HUES64 (cell line): Measurements from ENCODE around the gene MYBPH.
A peak's percentile ranks its signal among the peaks of the same experiment; 100 is the strongest.

Source experiments
- H3K27ac ChIP-seq: 2 replicates; pipeline ENCODE4 v1.7.0; 2013; ENCODE audit warnings: low read depth, low read length, inconsistent platforms
- H3K27me3 ChIP-seq: 2 replicates; pipeline ENCODE4 v1.6.1; 2013; ENCODE audit warnings: mild to moderate bottlenecking, low read length; ENCODE audit not compliant: insufficient read depth
- H3K36me3 ChIP-seq: 2 replicates; pipeline ENCODE4 v1.6.1; 2013; ENCODE audit warnings: mild to moderate bottlenecking, low read length; ENCODE audit not compliant: insufficient read depth
- H3K4me1 ChIP-seq: 2 replicates; pipeline ENCODE4 v1.6.1; 2013; ENCODE audit warnings: mild to moderate bottlenecking, low read length, moderate library complexity; ENCODE audit not compliant: insufficient read depth
- H3K4me3 ChIP-seq: 2 replicates; pipeline ENCODE4 v1.5.1; 2013; ENCODE audit warnings: mild to moderate bottlenecking, low read length, moderate library complexity
- H3K9ac ChIP-seq: 2 replicates; pipeline ENCODE4 v1.6.1; 2013; ENCODE audit warnings: mild to moderate bottlenecking, low read depth, low read length
- H3K9me3 ChIP-seq: 2 replicates; pipeline ENCODE4 v1.6.1; 2013; ENCODE audit warnings: low read depth, low read length; ENCODE audit not compliant: insufficient read depth
- WGBS: fragments of 150-250, 120-280 bp; methylation state at CpG from one replicate; pipeline ENCODE4 v1.1.7; 2013; ENCODE audit warnings: missing lambda C conversion rate; 5-methylcytosine and 5-hydroxymethylcytosine counted together

Gene MYBPH

DNA sequence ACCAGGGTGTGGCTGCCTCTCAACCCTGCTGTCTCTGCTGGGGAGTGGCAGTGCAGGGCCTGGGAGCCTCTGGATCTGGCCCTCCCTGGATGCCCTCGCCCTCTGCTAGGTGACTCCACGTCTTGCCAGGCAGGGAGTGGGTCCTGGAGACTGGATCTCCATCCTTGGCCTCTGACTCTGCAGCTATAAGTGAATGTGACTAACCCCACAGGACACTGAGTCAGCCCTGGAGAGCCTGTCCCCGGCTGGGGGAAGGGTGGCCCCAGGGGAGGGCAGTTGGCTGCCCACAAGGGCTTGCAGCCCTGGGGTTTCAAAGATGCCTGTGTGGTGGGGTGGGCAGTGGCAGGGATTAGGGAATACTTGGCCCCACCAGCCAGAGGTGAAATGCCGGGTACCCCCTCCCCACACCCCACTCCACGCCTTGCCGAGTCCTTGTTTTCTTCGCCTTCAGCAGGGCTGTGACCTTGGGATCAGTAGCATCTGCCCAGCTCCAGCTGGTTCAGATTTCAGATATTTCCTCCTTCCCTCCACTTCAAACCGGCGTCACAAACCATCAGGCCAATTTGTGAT lies 1.9 kb upstream of the MYBPH start:
- WGBS, result 50% methylated on average over 9 of the region's 9 CpGs
- Histone ChIP-seq H3K4me1 (peaks cover 23% of the 10 kb centered on the region; the same call in 1 of the 2 replicates), H3K36me3 (no peaks in the 10 kb centered on the region), H3K27me3 (no peaks in the 10 kb centered on the region), H3K4me3 (no peak overlapping the region), H3K27ac (peak overlapping the region; percentile 19; the same call in 1 of the 2 replicates), H3K9ac (no peak overlapping the region), H3K9me3 (no peaks in the 10 kb centered on the region)

DNA sequence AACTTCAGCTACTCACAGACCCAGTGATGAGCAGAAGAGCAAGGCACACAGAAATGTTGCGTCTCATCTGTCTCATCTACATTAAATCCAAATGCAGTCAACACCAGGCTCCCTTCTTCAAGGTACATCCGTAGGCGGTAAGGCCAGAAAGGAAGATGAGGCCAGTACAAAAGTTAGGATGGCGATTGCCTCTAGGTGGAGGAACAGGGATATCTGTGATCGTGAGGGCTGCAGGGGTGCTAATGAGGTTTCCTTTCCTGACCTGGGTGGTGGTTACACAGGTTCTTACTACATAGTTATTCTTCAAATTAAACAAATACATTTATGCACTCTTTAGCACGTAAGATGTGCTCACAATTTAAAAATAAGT lies 1.4 kb upstream of the MYBPH start:
- Histone ChIP-seq H3K4me3 (no peak overlapping the region), H3K36me3 (no peaks in the 10 kb centered on the region), H3K9me3 (no peaks in the 10 kb centered on the region), H3K9ac (no peak overlapping the region), H3K27ac (no peak overlapping the region), H3K27me3 (no peaks in the 10 kb centered on the region), H3K4me1 (peaks cover 23% of the 10 kb centered on the region; the same call in 1 of the 2 replicates)
- 77% methylated on average over 6 of the region's 6 CpGs for WGBS

DNA sequence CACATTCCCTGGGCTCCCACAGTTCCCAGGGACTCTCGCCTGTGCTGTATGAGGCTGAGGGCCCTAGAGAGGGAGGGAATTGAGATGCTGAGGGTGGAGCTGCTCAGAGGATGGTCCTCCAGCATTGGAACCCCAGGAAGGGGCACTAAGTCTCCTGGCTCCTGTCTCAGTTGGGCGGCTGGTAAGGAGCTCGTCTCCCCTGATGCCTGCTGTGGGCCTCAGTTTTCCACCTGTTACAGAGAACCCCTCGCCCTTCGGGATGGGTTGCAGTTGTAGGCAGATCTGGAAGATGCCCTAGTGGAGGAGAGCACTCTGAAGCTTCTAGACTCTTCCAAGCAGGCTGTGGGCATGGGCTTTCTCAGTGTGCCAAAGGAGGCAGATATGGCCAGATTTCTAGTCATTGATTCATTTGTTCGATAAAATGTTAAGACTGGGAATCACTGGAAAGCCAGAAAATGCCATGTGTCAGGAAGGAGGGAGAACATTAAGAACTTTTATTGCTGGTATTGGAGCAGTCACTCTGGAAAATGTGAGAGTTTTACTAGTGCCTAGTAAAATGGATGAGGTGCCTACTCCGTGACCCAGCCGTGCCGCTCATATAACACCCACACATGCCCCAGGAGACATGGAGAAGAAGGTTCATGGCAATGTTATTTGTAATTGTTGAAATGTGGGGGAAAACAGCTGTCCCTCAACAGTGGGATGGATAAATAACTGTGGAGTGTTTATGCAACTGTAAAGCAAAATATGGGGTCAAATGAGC lies 828 bp upstream of the MYBPH start:
- Histone ChIP-seq H3K36me3 (no peaks in the 10 kb centered on the region), H3K9me3 (no peaks in the 10 kb centered on the region), H3K9ac (no peak overlapping the region), H3K27ac (no peak overlapping the region), H3K4me3 (no peak overlapping the region), H3K27me3 (no peaks in the 10 kb centered on the region), H3K4me1 (peaks cover 23% of the 10 kb centered on the region; the same call in 1 of the 2 replicates)
- WGBS, result 96% methylated on average over 9 of the region's 9 CpGs

DNA sequence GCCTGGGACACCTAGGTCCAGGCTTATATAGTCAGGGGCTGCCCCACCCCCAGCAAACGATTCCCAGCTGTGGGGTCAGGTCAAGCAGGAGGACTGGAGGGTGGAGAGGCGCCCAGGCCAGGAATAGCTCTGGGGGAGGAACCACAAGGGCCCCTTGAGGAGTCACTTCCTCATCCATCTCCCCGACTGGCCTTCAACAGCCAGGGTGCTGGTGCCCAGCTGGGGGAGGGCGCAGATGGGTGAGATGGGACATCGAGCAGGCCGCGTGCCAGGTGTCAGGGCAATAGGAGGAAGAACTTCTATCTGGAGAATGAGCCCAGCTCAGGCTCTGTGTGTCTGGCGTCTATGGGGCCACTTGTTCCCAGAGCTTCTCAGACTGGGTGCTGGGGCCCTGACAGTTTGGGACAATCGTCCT lies 208 bp upstream of the MYBPH start:
- H3K27me3 ChIP-seq, result no peaks in the 10 kb centered on the region
- no peak overlapping the region for H3K27ac ChIP-seq
- H3K4me3 ChIP-seq, result no peak overlapping the region
- no peak overlapping the region for H3K9ac ChIP-seq
- no peaks in the 10 kb centered on the region for H3K36me3 ChIP-seq
- peaks cover 23% of the 10 kb centered on the region; the same call in 1 of the 2 replicates for H3K4me1 ChIP-seq
- no peaks in the 10 kb centered on the region for H3K9me3 ChIP-seq
- WGBS, result 96% methylated on average over 9 of the region's 9 CpGs

DNA sequence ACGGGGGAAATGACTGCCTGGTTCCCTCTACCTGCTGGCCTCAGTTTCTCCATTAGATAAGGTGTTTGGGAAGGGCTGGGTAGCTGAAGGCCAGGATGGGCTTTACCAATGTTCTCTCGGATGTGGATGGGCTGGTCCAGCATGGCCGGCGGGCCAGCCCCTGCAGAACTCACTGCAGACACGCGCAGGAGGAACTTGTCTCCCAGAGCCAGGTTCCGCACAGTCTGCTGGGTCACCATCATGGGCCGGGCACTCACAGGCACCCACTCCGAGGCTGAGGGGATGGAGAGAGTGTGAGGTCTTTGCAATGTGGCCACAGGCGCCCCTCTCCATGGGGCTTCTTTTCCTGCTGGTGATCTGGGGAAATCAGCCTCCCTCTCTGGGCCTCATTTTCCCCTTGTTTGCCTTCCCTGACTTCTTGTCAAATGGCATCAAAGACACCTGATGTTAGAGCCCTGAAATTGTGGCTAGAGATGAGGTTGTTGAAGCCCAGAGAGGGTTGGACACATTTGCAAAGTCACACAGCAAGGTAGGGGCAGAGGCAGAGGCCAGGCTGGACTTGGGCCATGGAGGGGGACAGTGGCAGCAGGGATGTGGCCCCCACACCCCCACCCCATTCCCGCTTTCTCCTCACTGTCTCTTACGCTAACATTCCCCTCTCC lies 1.2 kb downstream of the MYBPH start:
- no peaks in the 10 kb centered on the region for H3K27me3 ChIP-seq
- no peak overlapping the region for H3K27ac ChIP-seq
- no peak overlapping the region for H3K9ac ChIP-seq
- H3K4me3 ChIP-seq, result no peak overlapping the region
- WGBS, result 92% methylated on average over 12 of the region's 12 CpGs
- no peaks in the 10 kb centered on the region for H3K36me3 ChIP-seq
- no peaks in the 10 kb centered on the region for H3K9me3 ChIP-seq
- H3K4me1 ChIP-seq, result peaks cover 23% of the 10 kb centered on the region; the same call in 1 of the 2 replicates

DNA sequence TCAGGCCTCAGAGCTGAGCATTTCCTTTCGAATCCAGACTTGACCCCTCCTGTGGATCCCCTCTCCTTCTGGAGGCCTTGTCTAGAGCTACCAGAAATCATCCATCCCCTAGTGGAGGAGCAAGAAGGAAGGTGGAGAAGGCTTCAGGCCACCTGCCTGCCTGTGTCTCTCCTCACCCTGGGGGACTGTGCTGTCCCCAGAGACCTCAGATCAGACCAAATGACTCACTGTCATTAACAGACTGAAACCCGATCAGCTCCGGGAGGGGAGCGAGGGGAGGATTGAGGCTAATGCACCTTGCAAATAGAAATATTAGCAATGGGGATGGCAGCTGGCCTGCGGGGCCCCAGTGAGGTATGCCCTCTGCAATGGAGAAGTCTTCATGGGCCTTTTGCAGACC lies 2.1 kb downstream of the MYBPH start:
- no peaks in the 10 kb centered on the region for H3K27me3 ChIP-seq
- H3K4me3 ChIP-seq, result no peak overlapping the region
- no peak overlapping the region for H3K27ac ChIP-seq
- H3K4me1 ChIP-seq, result peaks cover 17% of the 10 kb centered on the region; the same call in 1 of the 2 replicates
- no peaks in the 10 kb centered on the region for H3K9me3 ChIP-seq
- H3K9ac ChIP-seq, result no peak overlapping the region
- WGBS, result 73% methylated on average over 5 of the region's 5 CpGs
- no peaks in the 10 kb centered on the region for H3K36me3 ChIP-seq

DNA sequence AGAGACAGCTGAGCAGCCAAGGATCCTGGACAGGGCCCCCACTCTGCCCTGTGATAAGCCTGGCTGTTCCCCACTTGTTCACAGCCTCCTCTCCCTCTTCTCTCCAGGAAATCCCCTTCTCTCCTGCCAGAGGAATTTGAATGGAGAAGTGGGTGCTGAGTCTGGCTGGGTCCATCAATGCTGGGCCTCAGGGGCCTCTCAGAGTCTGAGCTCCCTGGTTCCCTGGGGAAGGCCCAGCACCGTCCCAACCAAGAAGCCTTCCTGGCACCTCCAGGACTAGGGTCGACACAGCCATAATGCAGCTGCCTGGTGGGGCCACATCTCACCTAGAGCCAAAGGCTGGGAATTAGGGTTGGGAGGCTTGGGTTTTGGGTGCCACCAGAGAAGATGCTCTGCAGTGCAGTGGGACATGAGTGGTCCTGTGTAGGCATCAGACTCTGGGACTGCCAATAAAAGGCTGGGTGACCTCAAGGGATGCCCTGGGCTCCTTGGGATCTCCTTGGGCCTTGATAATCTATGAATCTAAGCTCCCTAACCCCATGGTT lies 2.5 kb downstream of the MYBPH start:
- Histone ChIP-seq H3K27me3 (no peaks in the 10 kb centered on the region), H3K9me3 (no peaks in the 10 kb centered on the region), H3K9ac (no peak overlapping the region), H3K36me3 (no peaks in the 10 kb centered on the region), H3K27ac (no peak overlapping the region), H3K4me1 (peaks cover 12% of the 10 kb centered on the region; the same call in 1 of the 2 replicates), H3K4me3 (no peak overlapping the region)
- 88% methylated on average over 2 of the region's 2 CpGs for WGBS

DNA sequence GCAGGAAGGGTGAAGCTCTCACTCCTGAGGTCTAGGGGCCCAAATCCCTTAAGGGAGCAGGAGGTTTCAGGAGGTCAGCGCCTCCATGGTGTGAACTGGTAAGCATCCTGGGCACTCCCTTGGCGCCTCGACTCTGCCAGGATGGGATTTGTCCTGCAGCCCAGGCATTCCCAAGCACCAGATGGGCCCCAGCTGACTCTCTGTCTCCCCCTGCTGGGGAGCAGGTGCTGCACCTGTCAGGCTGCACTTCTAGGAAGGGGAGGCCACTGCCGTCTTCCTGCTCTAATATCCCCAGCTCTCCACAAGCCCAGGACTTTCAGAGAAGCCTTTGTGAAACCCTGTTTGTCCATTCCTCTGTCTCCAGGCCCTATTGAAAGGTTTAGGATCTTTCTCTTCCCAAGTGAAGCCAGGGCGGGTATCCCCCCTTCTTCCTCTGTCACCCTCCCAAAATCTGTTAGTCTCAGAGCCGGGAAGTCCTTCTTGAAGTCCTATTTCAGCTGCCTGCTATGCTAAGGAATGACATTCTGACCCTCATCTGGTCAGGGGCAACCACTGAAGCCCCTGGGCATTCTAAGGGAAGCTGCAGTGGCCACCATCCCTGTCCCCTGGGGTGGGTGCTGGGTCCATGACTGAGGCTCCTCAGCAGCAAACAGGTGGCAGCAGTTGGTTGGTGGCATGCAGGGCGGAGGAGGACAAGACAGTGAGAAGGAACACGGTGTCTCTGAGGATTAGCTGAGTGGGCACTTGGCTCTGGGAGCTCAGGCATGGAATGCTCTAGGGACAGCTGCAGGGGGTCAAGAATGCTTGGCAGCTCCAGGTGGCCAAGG lies 3.2 kb downstream of the MYBPH start:
- Histone ChIP-seq H3K9ac (no peak overlapping the region), H3K9me3 (no peaks in the 10 kb centered on the region), H3K36me3 (no peaks in the 10 kb centered on the region), H3K4me1 (peaks cover 5% of the 10 kb centered on the region; the same call in 1 of the 2 replicates), H3K27me3 (no peaks in the 10 kb centered on the region), H3K27ac (no peak overlapping the region), H3K4me3 (no peak overlapping the region)
- 72% methylated on average over 8 of the region's 8 CpGs for WGBS

DNA sequence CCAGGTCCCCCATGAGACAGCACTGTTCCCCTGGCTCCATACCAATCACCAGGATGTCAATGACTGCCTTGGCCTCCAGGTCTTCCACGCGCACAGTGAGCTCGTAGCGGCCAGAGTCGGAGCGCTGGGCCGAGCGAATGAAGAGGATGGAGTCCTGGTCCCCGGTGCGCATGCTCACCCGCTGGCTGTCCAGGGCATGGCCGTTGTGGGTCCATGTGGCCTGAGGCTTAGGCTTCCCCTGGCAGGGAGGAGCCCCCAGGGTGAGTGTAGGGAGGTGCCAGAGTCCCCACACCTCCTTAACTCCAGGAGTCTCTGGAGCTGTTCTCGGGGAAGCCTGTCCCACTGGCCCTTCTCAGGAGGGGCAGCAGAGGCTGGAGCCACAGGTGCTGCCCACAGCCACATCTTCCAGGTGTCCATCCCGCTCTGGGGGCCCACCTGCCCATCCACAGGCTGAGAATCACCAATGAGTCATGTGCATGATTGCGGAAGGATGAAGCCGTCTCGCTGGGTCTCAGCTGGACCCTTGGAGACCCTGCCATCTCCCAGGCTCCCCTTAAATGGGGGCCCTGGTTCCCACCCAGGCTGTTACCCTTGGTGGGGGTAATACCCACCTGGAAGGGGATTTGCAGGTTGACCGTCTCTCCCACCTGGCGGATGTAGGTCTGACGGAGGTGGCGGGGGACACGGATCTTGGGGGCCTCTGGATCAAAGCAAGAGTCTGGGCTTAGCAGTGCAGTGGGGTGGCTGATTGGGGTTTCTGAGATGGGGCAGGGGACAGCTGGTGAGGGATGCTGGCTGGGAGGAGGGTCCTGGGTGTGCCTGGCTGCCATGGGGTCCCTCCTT lies 4.1 kb downstream of the MYBPH start:
- Histone ChIP-seq H3K4me1 (0 out of 2 replicates have a peak, but pooled peaks cover 3% of the 10 kb centered on the region), H3K27me3 (no peaks in the 10 kb centered on the region), H3K4me3 (no peak overlapping the region), H3K9me3 (no peaks in the 10 kb centered on the region), H3K36me3 (no peaks in the 10 kb centered on the region), H3K27ac (no peak overlapping the region), H3K9ac (no peak overlapping the region)
- WGBS, result 95% methylated on average over 22 of the region's 22 CpGs
